ENCODE data around the gene BPIFB2. TPM values are rescaled to one million over a fixed set of nuclear protein-coding genes. Genes with fewer than 3 reads are reported as not detected.

The BPIFB2 gene
- total RNA-seq, 1 donor from 2014 or later, result not detected

DNA sequence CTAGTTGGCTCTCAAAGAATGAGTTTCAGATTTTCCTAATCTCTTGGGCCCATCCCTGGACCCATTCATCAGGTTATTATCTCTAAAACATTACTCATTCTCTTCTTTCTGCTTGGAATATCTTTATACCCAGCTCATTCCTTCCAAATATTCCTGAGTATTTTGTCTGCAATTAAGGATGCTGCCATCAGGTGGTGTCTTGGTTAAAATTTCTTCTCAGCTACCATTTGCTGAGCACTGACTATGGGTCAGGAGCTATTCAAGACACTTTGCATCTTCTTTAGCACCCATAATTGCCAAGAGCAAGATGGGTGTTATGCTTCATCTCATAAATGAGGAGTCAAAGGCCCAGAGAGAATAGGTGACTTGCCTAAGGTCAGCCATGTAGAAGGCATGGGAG is 11.7 kb upstream of the BPIFB2 start:
- intact Hi-C loops (cut with DNase I), result no loop called here
- Histone ChIP-seq H3K27ac (no peak overlapping the region), H3K4me3 (no peak overlapping the region), H3K27me3 (no peaks in the 10 kb centered on the region), H3K9me3 (no peaks in the 10 kb centered on the region), H3K36me3 (no peaks in the 10 kb centered on the region), H3K4me1 (no peaks in the 10 kb centered on the region)
- no peak for TF ChIP-seq POLR2A (IDR thresholded peaks at IDR 0.05)
- TF ChIP-seq, protein P1, sequence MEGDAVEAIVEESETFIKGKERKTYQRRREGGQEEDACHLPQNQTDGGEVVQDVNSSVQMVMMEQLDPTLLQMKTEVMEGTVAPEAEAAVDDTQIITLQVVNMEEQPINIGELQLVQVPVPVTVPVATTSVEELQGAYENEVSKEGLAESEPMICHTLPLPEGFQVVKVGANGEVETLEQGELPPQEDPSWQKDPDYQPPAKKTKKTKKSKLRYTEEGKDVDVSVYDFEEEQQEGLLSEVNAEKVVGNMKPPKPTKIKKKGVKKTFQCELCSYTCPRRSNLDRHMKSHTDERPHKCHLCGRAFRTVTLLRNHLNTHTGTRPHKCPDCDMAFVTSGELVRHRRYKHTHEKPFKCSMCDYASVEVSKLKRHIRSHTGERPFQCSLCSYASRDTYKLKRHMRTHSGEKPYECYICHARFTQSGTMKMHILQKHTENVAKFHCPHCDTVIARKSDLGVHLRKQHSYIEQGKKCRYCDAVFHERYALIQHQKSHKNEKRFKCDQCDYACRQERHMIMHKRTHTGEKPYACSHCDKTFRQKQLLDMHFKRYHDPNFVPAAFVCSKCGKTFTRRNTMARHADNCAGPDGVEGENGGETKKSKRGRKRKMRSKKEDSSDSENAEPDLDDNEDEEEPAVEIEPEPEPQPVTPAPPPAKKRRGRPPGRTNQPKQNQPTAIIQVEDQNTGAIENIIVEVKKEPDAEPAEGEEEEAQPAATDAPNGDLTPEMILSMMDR (IDR thresholded peaks at IDR 0.05), result no peak
- DNase-seq (ENCODE audit: extremely low spot score in 2 of 2), result no peak

DNA sequence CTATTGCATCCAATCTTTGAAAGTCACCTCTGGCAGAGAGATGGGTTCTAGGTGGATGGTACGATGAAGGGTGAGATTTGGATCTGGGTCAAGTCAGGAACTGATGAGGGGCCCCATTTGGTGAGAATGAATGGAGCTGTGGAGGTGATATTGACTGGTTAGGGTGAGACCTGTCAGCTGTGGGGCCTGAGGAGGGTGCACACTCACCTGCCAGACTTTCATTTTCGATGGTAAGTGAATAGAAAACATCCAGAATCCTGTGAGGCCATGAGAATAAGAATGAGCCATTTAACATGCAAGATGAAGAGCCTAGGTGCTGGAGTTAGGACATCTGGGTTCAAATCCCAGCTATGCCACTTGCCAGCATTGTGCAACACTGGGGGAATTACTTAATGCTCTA is 10.1 kb upstream of the BPIFB2 start:
- TF ChIP-seq POLR2A (IDR thresholded peaks at IDR 0.05), result no peak
- TF ChIP-seq, protein P1 (IDR thresholded peaks at IDR 0.05), result no peak
- no peak for TF ChIP-seq POLR2AphosphoS5 (IDR thresholded peaks at IDR 0.05; ENCODE audit: insufficient read depth in 1 of 2, low read depth in 1 of 2)
- DNase-seq (ENCODE audit: extremely low spot score in 2 of 2), result no peak
- Histone ChIP-seq H3K4me3 (no peak overlapping the region), H3K36me3 (no peaks in the 10 kb centered on the region), H3K27ac (no peak overlapping the region), H3K4me1 (no peaks in the 10 kb centered on the region), H3K27me3 (no peaks in the 10 kb centered on the region), H3K9me3 (no peaks in the 10 kb centered on the region)
- intact Hi-C loops (cut with DNase I), result no loop called here

DNA sequence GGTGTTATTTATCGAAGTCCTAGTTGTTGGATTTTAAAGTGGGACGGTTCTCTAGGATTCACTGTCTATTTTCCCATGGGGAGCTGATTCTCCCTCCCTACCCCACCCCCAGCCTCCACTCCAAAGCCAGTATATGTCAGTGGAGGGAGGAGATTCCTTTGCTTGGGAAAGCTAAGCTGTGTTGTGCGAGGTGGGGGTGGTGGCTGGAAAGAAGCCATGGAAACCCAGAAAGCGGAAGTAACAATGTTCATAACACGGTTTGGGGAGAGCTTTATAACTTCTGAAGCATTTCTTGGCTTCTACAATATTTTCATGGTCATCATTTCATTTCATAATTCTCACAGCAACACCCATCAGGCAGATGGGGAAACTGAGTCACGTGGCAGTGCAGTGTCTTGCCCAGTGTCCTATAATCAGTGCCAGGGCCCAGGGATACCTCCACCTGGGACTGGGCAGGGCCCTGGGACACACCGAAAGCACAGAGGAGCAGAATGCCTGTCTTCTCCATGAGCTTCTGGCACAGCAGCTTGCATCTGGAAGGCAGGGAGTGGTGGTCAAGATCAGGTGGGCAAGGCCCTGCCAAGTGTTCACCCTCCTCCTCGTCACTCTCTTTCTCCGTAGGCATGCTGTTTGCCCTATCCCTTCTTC is 7.8 kb upstream of the BPIFB2 start:
- intact Hi-C loops (cut with DNase I), result no loop called here

GRCh38 chr20:33000802-33001466 is 6.6 kb upstream of the BPIFB2 start:
- Histone ChIP-seq H3K4me3 (no peak overlapping the region), H3K27ac (no peak overlapping the region), H3K36me3 (no peaks in the 10 kb centered on the region), H3K9me3 (no peaks in the 10 kb centered on the region), H3K27me3 (no peaks in the 10 kb centered on the region), H3K4me1 (no peaks in the 10 kb centered on the region)
- TF ChIP-seq POLR2AphosphoS5 (IDR thresholded peaks at IDR 0.05; ENCODE audit: insufficient read depth in 1 of 2, low read depth in 1 of 2), result no peak
- TF ChIP-seq, protein P1 (IDR thresholded peaks at IDR 0.05), result no peak
- TF ChIP-seq POLR2A (IDR thresholded peaks at IDR 0.05), result no peak
- intact Hi-C loops (cut with DNase I), result no loop called here
- DNase-seq (ENCODE audit: extremely low spot score in 2 of 2), result no peak

More for the DNA sequence above, 7.8 kb upstream of the BPIFB2 start:
- H3K9me3 ChIP-seq, result no peaks in the 10 kb centered on the region
- no peak for TF ChIP-seq POLR2AphosphoS5 (IDR thresholded peaks at IDR 0.05; ENCODE audit: insufficient read depth in 1 of 2, low read depth in 1 of 2)
- TF ChIP-seq, protein P1 (IDR thresholded peaks at IDR 0.05), result no peak
- no peak for TF ChIP-seq POLR2A (IDR thresholded peaks at IDR 0.05)
- H3K27ac ChIP-seq, result no peak overlapping the region
- H3K4me3 ChIP-seq, result no peak overlapping the region
- no peaks in the 10 kb centered on the region for H3K4me1 ChIP-seq
- no peaks in the 10 kb centered on the region for H3K27me3 ChIP-seq
- no peak for DNase-seq (ENCODE audit: extremely low spot score in 2 of 2)
- H3K36me3 ChIP-seq, result no peaks in the 10 kb centered on the region
